Activated T-cell treated with anti-CD3 and anti-CD28 coated beads, Interleukin-2, amount 50 U/mL, for 24 hours (primary cell): ENCODE results near the gene MAMDC4.
A peak's percentile ranks its signal among the peaks of the same experiment; 100 is the strongest.
"Not testable (repeated sequence)": the region's sequence is repeated elsewhere in the genome, so short reads cannot be mapped to it uniquely, and the experiment has no call there.

Experiments
- DNase-seq: peaks from one replicate; pipeline ENCODE4 v3.0.0-alpha.2; 2020
- H3K27ac Mint-ChIP-seq: 2 replicates; pipeline ENCODE4 v1.8.0; 2020; ENCODE audit warnings: mild to moderate bottlenecking, mixed read lengths
- H3K27me3 Mint-ChIP-seq: 2 replicates; pipeline ENCODE4 v1.8.0; 2020; ENCODE audit warnings: mixed read lengths
- H3K36me3 Mint-ChIP-seq: 2 replicates; pipeline ENCODE4 v1.8.0; 2020; ENCODE audit warnings: low read depth, mixed read lengths
- H3K4me1 Mint-ChIP-seq: 2 replicates; pipeline ENCODE4 v1.8.0; 2020; ENCODE audit warnings: low read depth, mixed read lengths
- H3K4me3 Mint-ChIP-seq: 2 replicates; pipeline ENCODE4 v1.8.0; 2020; ENCODE audit warnings: mild to moderate bottlenecking, moderate library complexity, mixed read lengths
- H3K9me3 Mint-ChIP-seq: 2 replicates; pipeline ENCODE4 v1.8.0; 2020; ENCODE audit warnings: mixed read lengths

Gene MAMDC4

DNA sequence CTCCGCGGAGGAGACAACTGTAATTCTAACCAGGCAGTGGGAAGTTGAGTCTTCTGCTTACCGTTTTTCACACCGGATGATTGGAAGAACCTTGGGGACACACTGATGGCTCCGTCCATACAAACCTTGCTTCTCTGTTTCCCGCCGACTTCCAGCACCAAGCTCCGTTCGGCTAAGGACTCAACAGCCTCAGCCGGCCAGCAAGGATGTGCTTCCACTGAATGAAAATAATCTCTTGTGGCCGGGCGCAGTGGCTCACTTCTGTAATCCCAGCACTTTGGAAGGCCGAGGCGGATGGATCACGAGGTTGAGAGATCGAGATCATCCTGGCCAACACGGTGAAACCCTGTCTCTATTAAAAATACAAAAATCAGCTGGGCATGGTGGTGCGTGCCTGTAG lies 15.8 kb downstream of the MAMDC4 start:
- DNase-seq, result no peak
- Mint-ChIP-seq H3K4me1 (peaks cover 24% of the 10 kb centered on the region), H3K27me3 (no peaks in the 10 kb centered on the region), H3K36me3 (peaks cover 28% of the 10 kb centered on the region), H3K4me3 (peak overlapping the region; percentile 79), H3K9me3 (no peaks in the 10 kb centered on the region), H3K27ac (peak overlapping the region; percentile 59)

- Mint-ChIP-seq H3K4me3 (peak overlapping the region; percentile 44), H3K4me1 (peaks cover 22% of the 10 kb centered on the region), H3K27ac (peak overlapping the region; percentile 44), H3K9me3 (no peaks in the 10 kb centered on the region), H3K27me3 (no peaks in the 10 kb centered on the region), H3K36me3 (peaks cover 21% of the 10 kb centered on the region)
- no peak for DNase-seq
These were observed 16.5 kb downstream of the MAMDC4 start for GRCh38 chr9:136868644-136869043.

DNA sequence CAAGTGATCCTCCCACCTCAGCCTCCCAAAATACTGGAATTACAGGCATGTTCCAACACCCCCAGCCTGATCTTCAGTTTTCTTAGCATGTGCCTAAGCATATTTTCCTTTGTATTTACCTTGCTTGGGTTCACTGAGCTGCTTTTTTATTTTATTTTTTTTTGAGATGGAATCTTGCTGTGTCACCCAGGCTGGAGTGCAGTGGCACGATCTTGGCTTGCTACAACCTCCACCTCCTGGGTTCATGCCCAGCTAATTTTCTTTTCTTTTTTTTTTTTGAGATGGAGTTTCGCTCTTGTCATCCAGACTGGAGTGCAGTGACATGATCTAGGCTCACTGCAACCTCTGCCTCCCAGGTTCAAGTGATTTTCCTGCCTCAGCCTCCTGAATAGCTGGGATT lies 17.5 kb downstream of the MAMDC4 start:
- not testable (repeated sequence) for DNase-seq, H3K9me3 Mint-ChIP-seq, H3K27ac Mint-ChIP-seq, H3K27me3 Mint-ChIP-seq, H3K4me3 Mint-ChIP-seq
- H3K4me1 Mint-ChIP-seq, result peaks cover 14% of the 10 kb centered on the region
- H3K36me3 Mint-ChIP-seq, result peaks cover 13% of the 10 kb centered on the region

DNA sequence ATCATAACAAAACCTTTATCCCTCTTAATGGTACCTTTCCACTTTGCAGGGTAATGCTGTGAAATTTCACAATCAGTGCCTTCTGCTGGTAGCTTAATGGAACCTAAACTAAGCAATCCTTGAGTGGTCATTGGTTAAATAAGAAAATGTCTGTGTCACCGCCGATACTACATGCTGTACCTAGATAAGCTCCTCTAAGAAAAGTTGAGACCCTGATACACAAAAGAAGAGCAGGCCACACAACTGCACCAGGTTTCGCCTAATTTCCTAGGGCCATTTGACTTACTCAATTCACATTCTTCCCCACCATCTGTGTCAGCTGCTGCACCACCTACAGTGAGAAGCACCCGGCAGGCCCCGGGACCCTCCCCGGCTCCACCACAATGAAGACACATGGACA lies 23.0 kb downstream of the MAMDC4 start:
- H3K27me3 Mint-ChIP-seq, result no peaks in the 10 kb centered on the region
- no peak overlapping the region for H3K27ac Mint-ChIP-seq

DNA sequence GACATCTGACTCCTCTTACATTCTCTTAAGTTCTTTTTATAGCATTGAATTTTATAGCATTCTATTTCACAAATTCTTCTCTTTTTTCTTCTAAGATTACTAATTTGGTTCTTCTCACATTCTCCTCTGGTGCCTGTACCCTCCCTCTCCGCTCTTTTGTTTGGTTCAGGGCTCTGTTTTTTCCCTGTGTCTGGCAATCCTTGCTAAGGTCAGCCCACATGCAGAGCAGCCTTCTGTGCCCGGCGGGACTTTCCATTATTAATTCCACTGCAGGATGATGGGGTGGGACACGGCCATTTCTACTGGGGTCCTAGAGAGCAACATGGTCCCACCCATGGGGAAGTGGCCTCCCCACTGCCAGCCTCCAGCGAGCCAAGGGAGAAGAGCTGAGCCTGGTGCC lies 24.3 kb downstream of the MAMDC4 start:
- no peak for DNase-seq
- Mint-ChIP-seq H3K27ac (no peak overlapping the region), H3K4me1 (peaks cover 12% of the 10 kb centered on the region), H3K36me3 (no peaks in the 10 kb centered on the region), H3K9me3 (no peaks in the 10 kb centered on the region), H3K4me3 (no peak overlapping the region), H3K27me3 (no peaks in the 10 kb centered on the region)

More for the DNA sequence above, 23.0 kb downstream of the MAMDC4 start:
- Mint-ChIP-seq H3K36me3 (no peaks in the 10 kb centered on the region), H3K4me1 (peaks cover under 1% of the 10 kb centered on the region), H3K4me3 (no peak overlapping the region), H3K9me3 (no peaks in the 10 kb centered on the region)
- DNase-seq, result no peak

GRCh38 chr9:136880651-136881050 lies 28.5 kb downstream of the MAMDC4 start:
- peaks cover 22% of the 10 kb centered on the region for H3K36me3 Mint-ChIP-seq
- H3K4me3 Mint-ChIP-seq, result no peak overlapping the region
- H3K9me3 Mint-ChIP-seq, result no peaks in the 10 kb centered on the region
- peaks cover 45% of the 10 kb centered on the region for H3K4me1 Mint-ChIP-seq
- no peaks in the 10 kb centered on the region for H3K27me3 Mint-ChIP-seq
- H3K27ac Mint-ChIP-seq, result peak overlapping the region; percentile 91
- no peak for DNase-seq

DNA sequence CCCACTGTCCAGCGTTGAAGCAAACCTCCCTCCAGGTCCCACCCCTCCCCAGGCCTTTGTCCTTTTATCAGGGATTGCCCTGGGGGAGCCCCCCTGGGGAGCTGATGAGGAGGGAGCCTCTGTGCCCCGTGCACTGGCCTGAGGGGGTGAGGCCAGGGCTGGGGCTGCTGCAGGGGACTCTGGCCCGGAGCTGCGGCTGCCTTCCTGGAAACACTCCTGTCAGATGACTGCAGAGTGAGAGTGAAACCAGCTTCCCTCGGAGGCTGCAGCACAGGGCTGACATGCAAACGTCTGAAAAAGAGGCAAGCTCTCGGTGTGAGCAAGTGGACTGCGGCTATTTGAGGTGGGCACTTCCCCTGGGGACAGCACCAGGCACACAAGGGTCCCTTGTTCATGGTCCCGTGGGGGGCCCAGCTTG lies 29.6 kb downstream of the MAMDC4 start:
- H3K4me1 Mint-ChIP-seq, result peaks cover 45% of the 10 kb centered on the region
- H3K27me3 Mint-ChIP-seq, result no peaks in the 10 kb centered on the region
- peak; percentile 76 for DNase-seq
- H3K9me3 Mint-ChIP-seq, result no peaks in the 10 kb centered on the region
- H3K36me3 Mint-ChIP-seq, result peaks cover 22% of the 10 kb centered on the region
- H3K27ac Mint-ChIP-seq, result peak overlapping the region; percentile 91
- H3K4me3 Mint-ChIP-seq, result peak overlapping the region; percentile 75

- no peaks in the 10 kb centered on the region for H3K27me3 Mint-ChIP-seq
- H3K4me1 Mint-ChIP-seq, result peaks cover 49% of the 10 kb centered on the region
- H3K36me3 Mint-ChIP-seq, result peaks cover 27% of the 10 kb centered on the region
- peak overlapping the region; percentile 91 for H3K27ac Mint-ChIP-seq
- H3K4me3 Mint-ChIP-seq, result peak overlapping the region; percentile 75
- H3K9me3 Mint-ChIP-seq, result no peaks in the 10 kb centered on the region
- DNase-seq, result peak; percentile 90
These were observed 30.2 kb downstream of the MAMDC4 start for GRCh38 chr9:136882109-136882946.

DNA sequence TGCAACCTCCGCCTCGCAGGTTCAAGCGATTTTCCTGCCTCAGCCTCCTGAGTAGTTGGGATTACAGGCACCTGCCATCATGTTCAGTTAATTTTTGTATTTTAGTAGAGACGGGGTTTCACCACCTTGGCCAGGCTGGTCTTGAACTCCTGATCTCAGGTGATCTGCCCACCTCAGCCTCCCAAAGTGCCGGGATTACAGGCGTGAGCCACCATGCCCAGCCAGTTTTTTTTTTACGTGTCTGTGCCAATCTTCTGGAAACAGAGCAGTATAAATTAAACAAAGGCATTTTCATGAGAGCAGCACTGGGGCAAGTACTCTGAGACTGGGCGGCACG lies 30.8 kb downstream of the MAMDC4 start:
- Mint-ChIP-seq H3K4me1 (peaks cover 52% of the 10 kb centered on the region), H3K36me3 (peaks cover 30% of the 10 kb centered on the region), H3K4me3 (peak overlapping the region; percentile 75), H3K27ac (peak overlapping the region; percentile 91)
- not testable (repeated sequence) for DNase-seq, H3K9me3 Mint-ChIP-seq, H3K27me3 Mint-ChIP-seq

GRCh38 chr9:136883670-136884069 lies 31.5 kb downstream of the MAMDC4 start:
- DNase-seq, H3K9me3 Mint-ChIP-seq, H3K27me3 Mint-ChIP-seq, H3K4me3 Mint-ChIP-seq: not testable (repeated sequence)
- H3K36me3 Mint-ChIP-seq, result peaks cover 30% of the 10 kb centered on the region
- peak overlapping the region; percentile 91 for H3K27ac Mint-ChIP-seq
- H3K4me1 Mint-ChIP-seq, result peaks cover 60% of the 10 kb centered on the region

- Mint-ChIP-seq H3K4me1 (peaks cover 62% of the 10 kb centered on the region), H3K36me3 (peaks cover 49% of the 10 kb centered on the region), H3K9me3 (no peaks in the 10 kb centered on the region)
These were observed 33.9 kb downstream of the MAMDC4 start, which contains the start of gene TRAF2 for GRCh38 chr9:136885950-136886578. Gene TRAF2 (plus strand): TSS chr9:136886516. CDS start chr9:136898741, 12,225 bp downstream.

GRCh38 chr9:136886610-136887597 lies 34.8 kb downstream of the MAMDC4 start:
- H3K4me1 Mint-ChIP-seq, result peaks cover 56% of the 10 kb centered on the region
- H3K9me3 Mint-ChIP-seq, result no peaks in the 10 kb centered on the region
- peak overlapping the region; percentile 95 for H3K27ac Mint-ChIP-seq
- DNase-seq, result peak; percentile 73
- peaks cover 57% of the 10 kb centered on the region for H3K36me3 Mint-ChIP-seq
- peak overlapping the region; percentile 97 for H3K4me3 Mint-ChIP-seq
- H3K27me3 Mint-ChIP-seq, result no peaks in the 10 kb centered on the region

More at GRCh38 chr9:136885950-136886578, 33.9 kb downstream of the MAMDC4 start, which contains the start of gene TRAF2:
- peak; percentile 99 for DNase-seq
- peak within 1 kb of the TSS; percentile 95 for H3K27ac Mint-ChIP-seq
- H3K4me3 Mint-ChIP-seq, result peak within 1 kb of the TSS; percentile 97
- no peaks in the 10 kb centered on the region for H3K27me3 Mint-ChIP-seq

DNA sequence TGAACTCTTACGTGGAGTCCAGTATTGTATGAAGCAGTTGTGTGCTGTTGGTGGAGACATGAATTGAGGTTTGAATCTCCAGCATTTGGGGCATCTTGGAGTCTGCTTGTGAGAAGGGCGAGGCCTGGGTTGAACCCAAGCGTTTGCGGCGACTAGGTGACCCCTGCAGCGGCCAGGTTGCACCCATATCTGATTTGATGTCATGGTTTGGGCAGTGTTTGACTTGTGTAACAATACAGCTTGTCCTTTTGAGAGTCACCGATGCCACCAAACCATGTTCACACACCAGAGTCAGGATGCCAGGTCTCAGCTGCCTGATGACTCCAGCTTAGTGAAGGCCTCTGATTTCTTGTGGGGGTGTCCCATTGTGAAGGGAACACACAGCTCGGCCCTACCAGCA lies 36.3 kb downstream of the MAMDC4 start:
- Mint-ChIP-seq H3K27ac (peak overlapping the region; percentile 74), H3K9me3 (no peaks in the 10 kb centered on the region), H3K27me3 (no peaks in the 10 kb centered on the region), H3K36me3 (peaks cover 60% of the 10 kb centered on the region), H3K4me1 (peaks cover 48% of the 10 kb centered on the region), H3K4me3 (peak overlapping the region; percentile 97)
- no peak for DNase-seq

- peaks cover 47% of the 10 kb centered on the region for H3K4me1 Mint-ChIP-seq
- H3K27me3 Mint-ChIP-seq, result no peaks in the 10 kb centered on the region
- no peak overlapping the region for H3K27ac Mint-ChIP-seq
These were observed 37.7 kb downstream of the MAMDC4 start for GRCh38 chr9:136889858-136890257.

More at GRCh38 chr9:136889858-136890257, 37.7 kb downstream of the MAMDC4 start:
- peaks cover 65% of the 10 kb centered on the region for H3K36me3 Mint-ChIP-seq
- H3K4me3 Mint-ChIP-seq, result no peak overlapping the region
- no peak for DNase-seq
- H3K9me3 Mint-ChIP-seq, result no peaks in the 10 kb centered on the region
